Neural cell (in vitro differentiated cells): ENCODE results near the gene RETSAT. TPM values are rescaled to one million over a fixed set of nuclear protein-coding genes. Genes with fewer than 3 reads are reported as not detected.
"Not testable (repeated sequence)": the region's sequence is repeated elsewhere in the genome, so short reads cannot be mapped to it uniquely, and the experiment has no call there.

Experiments
- H2AFZ ChIP-seq: fragments of 200-600, 300-800 bp; sonication (generic), shearing (Covaris generic); 2 replicates; pipeline ENCODE4 v1.6.0; 2014; ENCODE audit warnings: low read depth, mild to moderate bottlenecking, antibody characterized with exemption, low read length, moderate library complexity
- H3F3A ChIP-seq: fragments of 200-600 bp; shearing (Covaris generic); 2 replicates; pipeline ENCODE4 v1.6.1; 2016; ENCODE audit warnings: mild to moderate bottlenecking, moderate library complexity, mixed read lengths, antibody characterized with exemption, low read length; ENCODE audit not compliant: insufficient read depth, poor library complexity, severe bottlenecking
- H3K27ac ChIP-seq: fragments of 200-600, 300-800 bp; sonication (generic), shearing (Covaris generic); 2 replicates; pipeline ENCODE4 v1.5.1; 2014; ENCODE audit warnings: mild to moderate bottlenecking, low read length, moderate library complexity
- H3K27me3 ChIP-seq: fragments of 300-800, 200-600 bp; sonication (generic), shearing (Covaris generic); 2 replicates; pipeline ENCODE4 v1.6.0; 2014; ENCODE audit warnings: mild to moderate bottlenecking, low read depth, low read length, moderate library complexity; ENCODE audit not compliant: insufficient read depth
- H3K36me3 ChIP-seq: fragments of 300-800, 200-600 bp; sonication (generic), shearing (Covaris generic); 2 replicates; pipeline ENCODE4 v1.5.1; 2014; ENCODE audit warnings: mild to moderate bottlenecking, antibody characterized with exemption, low read length, moderate library complexity; ENCODE audit not compliant: insufficient read depth
- H3K4me2 ChIP-seq: fragments of 300-800, 200-600 bp; sonication (generic), shearing (Covaris generic); 2 replicates; pipeline ENCODE4 v1.6.0; 2014; ENCODE audit warnings: mild to moderate bottlenecking, low read length
- H3K4me3 ChIP-seq: fragments of 300-800, 200-600 bp; sonication (generic), shearing (Covaris generic); 2 replicates; pipeline ENCODE4 v1.5.1; 2014; ENCODE audit warnings: mild to moderate bottlenecking, low read length, moderate library complexity
- H3K79me2 ChIP-seq: fragments of 200-600 bp; shearing (Covaris generic); replicated peaks from 2 replicates; pipeline ENCODE4 v1.6.0; 2014; ENCODE audit warnings: mild to moderate bottlenecking, low read length, moderate library complexity; ENCODE audit not compliant: insufficient read depth
- H3K9ac ChIP-seq: fragments of 300-800, 200-600 bp; sonication (generic), shearing (Covaris generic); 2 replicates; pipeline ENCODE4 v1.6.1; 2016; ENCODE audit warnings: mild to moderate bottlenecking, low read length, mixed read lengths
- H3K9me2 ChIP-seq: fragments of 200-600 bp; shearing (Covaris generic); 2 replicates; pipeline ENCODE4 v1.6.1; 2016; ENCODE audit warnings: mild to moderate bottlenecking, low read length, mixed read lengths; ENCODE audit not compliant: insufficient read depth
- H3K9me3 ChIP-seq: fragments of 200-600, 300-800 bp; sonication (generic), shearing (Covaris generic); 2 replicates; pipeline ENCODE4 v1.6.1; 2016; ENCODE audit warnings: mild to moderate bottlenecking, mixed run types, low read length, moderate library complexity, mixed read lengths
- H4K20me1 ChIP-seq: fragments of 200-600 bp; shearing (Covaris generic); 2 replicates; pipeline ENCODE4 v1.6.1; 2016; ENCODE audit warnings: mild to moderate bottlenecking, mixed run types; ENCODE audit not compliant: insufficient read depth
- EP300 ChIP-seq: fragments of 450-650 bp; conservative IDR thresholded peaks from 2 replicates; pipeline ENCODE4 v1.6.1; 2014; ENCODE audit warnings: antibody characterized with exemption, mild to moderate bottlenecking, moderate library complexity; ENCODE audit not compliant: poor library complexity, severe bottlenecking
- EZH2 ChIP-seq: fragments of 200-600, 300-800 bp; shearing (Covaris generic), sonication (generic); IDR thresholded peaks from 2 replicates; pipeline ENCODE4 v1.6.1; 2014; ENCODE audit warnings: antibody characterized with exemption, low read length, borderline replicate concordance, mild to moderate bottlenecking; ENCODE audit not compliant: insufficient read depth, poor library complexity, severe bottlenecking
- MXI1 ChIP-seq: fragments of 450-650 bp; conservative IDR thresholded peaks from 2 replicates; pipeline ENCODE4 v1.6.1; 2014; ENCODE audit warnings: antibody characterized with exemption, mild to moderate bottlenecking; ENCODE audit not compliant: poor library complexity, severe bottlenecking
- POLR2AphosphoS5 ChIP-seq: IDR thresholded peaks from 2 replicates; pipeline ENCODE4 v1.6.1; 2012
- RAD21 ChIP-seq: fragments of 450-650 bp; conservative IDR thresholded peaks from 2 replicates; pipeline ENCODE4 v1.6.1; 2014; ENCODE audit warnings: antibody characterized with exemption, mild to moderate bottlenecking, moderate library complexity
- SMC3 ChIP-seq: fragments of 450-650 bp; conservative IDR thresholded peaks from 2 replicates; pipeline ENCODE4 v1.6.1; 2014; ENCODE audit warnings: antibody characterized with exemption, mild to moderate bottlenecking, moderate library complexity; ENCODE audit not compliant: poor library complexity
- TAF1 ChIP-seq: IDR thresholded peaks from 2 replicates; pipeline ENCODE4 v1.6.1; 2012; ENCODE audit warnings: low read depth
- polyA plus RNA-seq: library from polyadenylated mRNA; depleted of rRNA; stranded (reverse); fragments of >200 nt; gene quantifications from 2 replicates; pipeline ENCODE4 v1.2.3, GENCODE V29; 2014
- TF ChIP-seq, protein P1 (sequence below): IDR thresholded peaks from 2 replicates; pipeline ENCODE4 v1.6.1; 2012; ENCODE audit warnings: borderline replicate concordance
- TF ChIP-seq, protein P2 (sequence below): fragments of 450-650 bp; IDR thresholded peaks from 2 replicates; pipeline ENCODE4 v1.5.1; 2014; ENCODE audit warnings: antibody characterized with exemption, mild to moderate bottlenecking, moderate library complexity; ENCODE audit not compliant: poor library complexity, severe bottlenecking

Gene RETSAT
- polyA plus RNA-seq, 1 donor from 2014 or later: 10.9 TPM

DNA sequence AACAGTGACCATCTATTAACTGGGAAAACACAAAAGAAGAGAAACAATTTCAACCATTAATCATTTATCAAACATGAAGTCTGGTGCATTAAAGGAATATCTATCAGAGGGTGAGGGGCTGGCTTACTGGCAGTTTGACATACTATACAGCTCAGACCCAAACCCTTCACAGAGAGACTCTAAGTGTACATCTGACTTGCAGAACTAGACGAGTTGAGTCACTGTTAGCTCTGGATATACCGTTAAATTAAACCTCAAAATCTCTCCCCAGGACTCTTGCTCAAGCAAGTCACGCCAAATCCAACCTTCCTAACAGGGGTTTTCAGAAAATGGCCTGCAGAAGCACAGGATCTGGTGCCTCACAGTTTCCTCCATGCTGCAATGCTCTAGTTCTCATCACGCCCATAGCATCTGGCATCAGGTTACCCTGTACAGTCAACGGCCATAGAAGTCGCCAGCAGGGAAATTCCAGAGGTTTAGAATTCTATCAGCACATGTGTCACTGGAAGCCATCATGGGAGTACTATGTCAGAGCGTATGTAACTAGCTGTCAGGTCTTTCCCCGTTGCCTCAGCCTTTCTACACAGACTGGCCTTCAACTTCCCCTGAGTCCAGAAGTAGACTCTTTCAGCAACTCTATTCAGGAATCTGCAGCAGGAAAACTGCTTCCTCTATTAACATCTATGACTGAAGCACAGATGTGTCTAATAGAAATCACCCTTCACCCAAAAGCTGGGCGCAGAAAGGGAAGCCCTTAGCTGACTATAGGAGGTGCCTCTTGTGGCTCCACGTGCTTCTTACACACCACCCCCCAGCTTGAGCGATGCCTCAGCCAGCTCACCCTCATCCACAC lies 35.9 kb downstream of the RETSAT start:
- no peak overlapping the region for H3K4me2 ChIP-seq

DNA sequence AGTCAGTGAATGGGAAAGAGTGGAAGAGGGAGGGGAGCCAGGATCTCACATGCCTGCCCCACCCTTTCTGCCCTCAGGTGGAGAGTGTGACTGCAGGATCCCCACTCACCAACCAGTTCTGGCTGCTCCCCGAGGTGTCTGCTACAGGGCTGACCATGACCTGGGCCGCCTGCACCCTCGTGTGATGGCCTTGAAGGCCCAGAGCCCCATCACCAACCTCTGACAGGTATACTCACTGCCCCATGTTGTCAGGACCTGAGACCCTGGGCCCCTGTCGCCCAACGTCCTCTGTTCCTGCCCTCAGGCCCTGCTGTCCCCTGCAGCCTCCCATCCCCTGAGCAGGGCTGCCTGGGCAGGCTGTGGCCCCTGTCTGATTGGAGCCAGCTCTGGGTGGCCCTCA lies 38.4 kb downstream of the RETSAT start:
- not testable (repeated sequence) for H3K9me2 ChIP-seq, H4K20me1 ChIP-seq, H2AFZ ChIP-seq, H3K4me2 ChIP-seq, H3K27me3 ChIP-seq, H3K4me3 ChIP-seq, H3K36me3 ChIP-seq, H3F3A ChIP-seq, H3K9me3 ChIP-seq, H3K79me2 ChIP-seq, H3K27ac ChIP-seq, H3K9ac ChIP-seq

More for the DNA sequence above, 35.9 kb downstream of the RETSAT start:
- no peak for TF ChIP-seq POLR2AphosphoS5
- no peak overlapping the region for H3K9ac ChIP-seq
- no peaks in the 10 kb centered on the region for H3F3A ChIP-seq
- no peaks in the 10 kb centered on the region for H3K27me3 ChIP-seq
- no peak overlapping the region for H2AFZ ChIP-seq
- peaks cover 3% of the 10 kb centered on the region for H3K79me2 ChIP-seq
- no peaks in the 10 kb centered on the region for H3K9me2 ChIP-seq
- no peaks in the 10 kb centered on the region for H3K36me3 ChIP-seq
- H3K27ac ChIP-seq: no peak overlapping the region
- H3K9me3 ChIP-seq: no peaks in the 10 kb centered on the region
- H3K4me3 ChIP-seq: no peak overlapping the region
- H4K20me1 ChIP-seq: no peaks in the 10 kb centered on the region

DNA sequence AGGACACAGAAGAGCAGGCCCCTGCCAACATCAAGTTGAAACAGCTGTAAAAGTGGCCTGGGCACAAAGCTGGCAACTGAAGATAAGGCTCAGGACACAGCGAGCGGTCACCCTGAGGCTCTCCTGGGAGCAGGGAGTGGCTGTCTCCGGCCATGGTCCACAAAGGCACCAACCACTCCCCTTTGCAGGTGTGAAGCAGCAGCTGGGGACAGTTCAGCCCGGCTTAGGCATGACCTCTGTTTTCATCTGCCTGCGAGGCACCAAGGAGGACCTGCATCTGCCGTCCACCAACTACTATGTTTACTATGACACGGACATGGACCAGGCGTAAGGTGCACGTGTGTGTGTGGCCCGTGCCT lies 39.5 kb downstream of the RETSAT start:
- Histone ChIP-seq H3K9me2 (no peaks in the 10 kb centered on the region), H3F3A (no peaks in the 10 kb centered on the region), H3K27me3 (no peaks in the 10 kb centered on the region), H3K9me3 (no peaks in the 10 kb centered on the region), H3K4me2 (no peak overlapping the region), H4K20me1 (no peaks in the 10 kb centered on the region), H2AFZ (no peak overlapping the region), H3K9ac (no peak overlapping the region), H3K4me3 (no peak overlapping the region), H3K27ac (no peak overlapping the region), H3K36me3 (no peaks in the 10 kb centered on the region), H3K79me2 (no peaks in the 10 kb centered on the region)
- TF ChIP-seq EZH2: no peak
- TF ChIP-seq, protein P1, sequence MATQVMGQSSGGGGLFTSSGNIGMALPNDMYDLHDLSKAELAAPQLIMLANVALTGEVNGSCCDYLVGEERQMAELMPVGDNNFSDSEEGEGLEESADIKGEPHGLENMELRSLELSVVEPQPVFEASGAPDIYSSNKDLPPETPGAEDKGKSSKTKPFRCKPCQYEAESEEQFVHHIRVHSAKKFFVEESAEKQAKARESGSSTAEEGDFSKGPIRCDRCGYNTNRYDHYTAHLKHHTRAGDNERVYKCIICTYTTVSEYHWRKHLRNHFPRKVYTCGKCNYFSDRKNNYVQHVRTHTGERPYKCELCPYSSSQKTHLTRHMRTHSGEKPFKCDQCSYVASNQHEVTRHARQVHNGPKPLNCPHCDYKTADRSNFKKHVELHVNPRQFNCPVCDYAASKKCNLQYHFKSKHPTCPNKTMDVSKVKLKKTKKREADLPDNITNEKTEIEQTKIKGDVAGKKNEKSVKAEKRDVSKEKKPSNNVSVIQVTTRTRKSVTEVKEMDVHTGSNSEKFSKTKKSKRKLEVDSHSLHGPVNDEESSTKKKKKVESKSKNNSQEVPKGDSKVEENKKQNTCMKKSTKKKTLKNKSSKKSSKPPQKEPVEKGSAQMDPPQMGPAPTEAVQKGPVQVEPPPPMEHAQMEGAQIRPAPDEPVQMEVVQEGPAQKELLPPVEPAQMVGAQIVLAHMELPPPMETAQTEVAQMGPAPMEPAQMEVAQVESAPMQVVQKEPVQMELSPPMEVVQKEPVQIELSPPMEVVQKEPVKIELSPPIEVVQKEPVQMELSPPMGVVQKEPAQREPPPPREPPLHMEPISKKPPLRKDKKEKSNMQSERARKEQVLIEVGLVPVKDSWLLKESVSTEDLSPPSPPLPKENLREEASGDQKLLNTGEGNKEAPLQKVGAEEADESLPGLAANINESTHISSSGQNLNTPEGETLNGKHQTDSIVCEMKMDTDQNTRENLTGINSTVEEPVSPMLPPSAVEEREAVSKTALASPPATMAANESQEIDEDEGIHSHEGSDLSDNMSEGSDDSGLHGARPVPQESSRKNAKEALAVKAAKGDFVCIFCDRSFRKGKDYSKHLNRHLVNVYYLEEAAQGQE: no peak
- no peak for TF ChIP-seq SMC3
- no peak for TF ChIP-seq POLR2AphosphoS5
- no peak for TF ChIP-seq EP300
- TF ChIP-seq TAF1: no peak
- no peak for TF ChIP-seq MXI1
- no peak for TF ChIP-seq RAD21
- TF ChIP-seq, protein P2, sequence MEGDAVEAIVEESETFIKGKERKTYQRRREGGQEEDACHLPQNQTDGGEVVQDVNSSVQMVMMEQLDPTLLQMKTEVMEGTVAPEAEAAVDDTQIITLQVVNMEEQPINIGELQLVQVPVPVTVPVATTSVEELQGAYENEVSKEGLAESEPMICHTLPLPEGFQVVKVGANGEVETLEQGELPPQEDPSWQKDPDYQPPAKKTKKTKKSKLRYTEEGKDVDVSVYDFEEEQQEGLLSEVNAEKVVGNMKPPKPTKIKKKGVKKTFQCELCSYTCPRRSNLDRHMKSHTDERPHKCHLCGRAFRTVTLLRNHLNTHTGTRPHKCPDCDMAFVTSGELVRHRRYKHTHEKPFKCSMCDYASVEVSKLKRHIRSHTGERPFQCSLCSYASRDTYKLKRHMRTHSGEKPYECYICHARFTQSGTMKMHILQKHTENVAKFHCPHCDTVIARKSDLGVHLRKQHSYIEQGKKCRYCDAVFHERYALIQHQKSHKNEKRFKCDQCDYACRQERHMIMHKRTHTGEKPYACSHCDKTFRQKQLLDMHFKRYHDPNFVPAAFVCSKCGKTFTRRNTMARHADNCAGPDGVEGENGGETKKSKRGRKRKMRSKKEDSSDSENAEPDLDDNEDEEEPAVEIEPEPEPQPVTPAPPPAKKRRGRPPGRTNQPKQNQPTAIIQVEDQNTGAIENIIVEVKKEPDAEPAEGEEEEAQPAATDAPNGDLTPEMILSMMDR: no peak
